Left lung (tissue), 10 donors: ENCODE results near the gene TNFAIP3. TPM values are rescaled to one million over a fixed set of nuclear protein-coding genes. Genes with fewer than 3 reads are reported as not detected.

ENCODE experiments used
- ATAC-seq: fragments of 200-7000 bp; cut with Tn5 transposase; one replicate; pipeline ENCODE4 v1.9.1; 2020; ENCODE audit warnings: moderate library complexity
- DNase-seq, 4 donors: peaks; one replicate each; pipeline ENCODE4 v3.0.0-alpha.2; 2013 to 2020
- H3K27ac ChIP-seq, 2 donors: fragments of 200-600 bp; sonication (generic) in 1 of 2; one replicate each; pipeline versions ENCODE4 v1.5.0 to v1.8.0; 2020 to 2021
- H3K27me3 ChIP-seq, 2 donors: fragments of 200-600 bp; sonication (generic) in 1 of 2; one replicate each; pipeline versions ENCODE4 v1.5.0 to v1.8.0; 2020 to 2021
- H3K36me3 ChIP-seq, 2 donors: fragments of 200-600 bp; sonication (generic) in 1 of 2; one replicate each; pipeline versions ENCODE4 v1.5.0 to v1.8.0; 2020 to 2021
- H3K4me1 ChIP-seq, 2 donors: fragments of 200-600 bp; one replicate each; pipeline ENCODE4 v1.8.0; 2021
- H3K4me3 ChIP-seq, 2 donors: fragments of 200-600 bp; sonication (generic) in 1 of 2; one replicate each; pipeline versions ENCODE4 v1.5.0 to v1.8.0; 2020 to 2021; ENCODE audit warnings: mild to moderate bottlenecking in 1 of 2
- H3K9me3 ChIP-seq, 2 donors: fragments of 200-600 bp; sonication (generic) in 1 of 2; one replicate each; pipeline versions ENCODE4 v1.5.0 to v1.8.0; 2020 to 2021
- intact Hi-C, 2 donors: fragments of 100-400 bp; cut with DNase I; formaldehyde crosslinking; loops; one replicate each; pipeline versions ENCODE4 v1.11.2 to v1.14.2; 2022
- polyA plus RNA-seq, 6 donors: library from polyadenylated mRNA; unstranded; fragments of 120-200 nt; gene quantifications; one replicate each; pipeline ENCODE4 v1.2.1, GENCODE V29; 2013; ENCODE audit not compliant: insufficient read length in 6 of 6
- total RNA-seq, 2 donors: library from RNA; stranded (reverse); fragmentation: NEBNext Ultra II Directional; extraction: Animal tissue kit (Norgen Biotek cat#: 25700); gene quantifications; one replicate each; pipeline ENCODE4 v1.2.1, GENCODE V29; 2021
- TF ChIP-seq, protein P1 (sequence below), 2 donors: fragments of 200-600 bp; sonication (generic) in 1 of 2; IDR thresholded peaks; one replicate each; pipeline versions ENCODE4 v1.5.0 to v1.8.0; 2021; ENCODE audit warnings: antibody characterized with exemption in 2 of 2
- donor health status: DM: no; HTN: yes; CAD: no.
- donor health status: DM: no; HTN: no; CAD: no.

Gene TNFAIP3
- total and polyA plus RNA-seq, 8 donors: 14.6 to 102 (median 17.2) TPM

GRCh38 chr6:137904822-137905617, 38.0 kb downstream of the TNFAIP3 start:
- ATAC-seq (peak; percentile 56), DNase-seq (peak in 1 of 4 donors; percentile 42)
- no peak overlapping the region for H3K27ac ChIP-seq
- intact Hi-C loops: no loop called here
- peaks cover 0 to 3% of the 10 kb centered on the region in 2 donors for H3K27me3 ChIP-seq
- no peaks in the 10 kb centered on the region for H3K36me3 ChIP-seq
- TF ChIP-seq, protein P1, sequence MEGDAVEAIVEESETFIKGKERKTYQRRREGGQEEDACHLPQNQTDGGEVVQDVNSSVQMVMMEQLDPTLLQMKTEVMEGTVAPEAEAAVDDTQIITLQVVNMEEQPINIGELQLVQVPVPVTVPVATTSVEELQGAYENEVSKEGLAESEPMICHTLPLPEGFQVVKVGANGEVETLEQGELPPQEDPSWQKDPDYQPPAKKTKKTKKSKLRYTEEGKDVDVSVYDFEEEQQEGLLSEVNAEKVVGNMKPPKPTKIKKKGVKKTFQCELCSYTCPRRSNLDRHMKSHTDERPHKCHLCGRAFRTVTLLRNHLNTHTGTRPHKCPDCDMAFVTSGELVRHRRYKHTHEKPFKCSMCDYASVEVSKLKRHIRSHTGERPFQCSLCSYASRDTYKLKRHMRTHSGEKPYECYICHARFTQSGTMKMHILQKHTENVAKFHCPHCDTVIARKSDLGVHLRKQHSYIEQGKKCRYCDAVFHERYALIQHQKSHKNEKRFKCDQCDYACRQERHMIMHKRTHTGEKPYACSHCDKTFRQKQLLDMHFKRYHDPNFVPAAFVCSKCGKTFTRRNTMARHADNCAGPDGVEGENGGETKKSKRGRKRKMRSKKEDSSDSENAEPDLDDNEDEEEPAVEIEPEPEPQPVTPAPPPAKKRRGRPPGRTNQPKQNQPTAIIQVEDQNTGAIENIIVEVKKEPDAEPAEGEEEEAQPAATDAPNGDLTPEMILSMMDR (IDR thresholded peaks at IDR 0.05): no peak
- no peak overlapping the region for H3K4me3 ChIP-seq
- H3K4me1 ChIP-seq: peaks cover 0 to 8% of the 10 kb centered on the region in 2 donors
- H3K9me3 ChIP-seq: no peaks in the 10 kb centered on the region

DNA sequence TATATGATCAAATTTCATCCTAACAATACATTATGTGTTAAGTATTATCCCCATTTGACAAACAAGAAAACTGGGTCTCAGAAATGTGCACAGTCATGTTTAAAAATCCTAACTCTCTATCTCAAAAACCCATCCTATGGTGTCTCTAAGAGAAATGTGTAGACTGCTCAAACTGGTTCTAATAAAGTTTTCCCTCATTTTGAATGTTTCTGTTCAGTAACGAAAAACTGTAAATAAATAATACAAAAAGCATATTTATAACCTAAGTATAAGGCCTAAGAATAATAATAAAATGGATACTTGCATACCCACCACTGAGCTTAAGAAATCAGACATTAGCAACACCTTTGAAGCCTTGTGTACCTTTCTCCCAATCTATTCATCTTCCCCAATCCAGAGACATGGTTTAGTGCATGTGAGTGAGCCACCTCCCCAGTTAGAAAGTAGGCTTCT, 39.0 kb downstream of the TNFAIP3 start:
- TF ChIP-seq, protein P1 (IDR thresholded peaks at IDR 0.05): no peak
- ATAC-seq (no peak), DNase-seq (no peak)
- Histone ChIP-seq H3K9me3 (no peaks in the 10 kb centered on the region), H3K27me3 (peaks cover 0 to 3% of the 10 kb centered on the region in 2 donors), H3K4me3 (no peak overlapping the region), H3K36me3 (no peaks in the 10 kb centered on the region), H3K27ac (no peak overlapping the region), H3K4me1 (peaks cover 0 to 18% of the 10 kb centered on the region in 2 donors)
- intact Hi-C loops: no loop called here

DNA sequence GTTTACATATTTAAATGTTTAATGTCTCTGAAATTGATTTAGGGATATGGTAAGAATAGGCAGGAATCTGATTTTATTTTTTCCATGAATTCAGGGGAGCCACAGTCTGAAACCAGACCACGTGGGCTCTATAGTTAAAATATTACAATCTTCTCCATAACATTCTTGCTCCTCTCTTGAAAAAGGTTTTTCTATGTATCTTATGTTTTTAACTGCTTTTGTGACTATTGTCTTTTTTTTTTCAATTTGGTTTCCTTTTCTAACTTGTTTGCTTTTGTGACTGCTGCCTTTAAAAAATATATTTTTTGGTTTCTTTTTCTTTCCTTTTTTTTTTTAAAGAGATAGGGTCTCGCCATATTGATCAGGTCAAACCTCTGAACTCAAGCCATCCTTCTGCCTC, 40.1 kb downstream of the TNFAIP3 start:
- H3K4me1 ChIP-seq: peaks cover 0 to 28% of the 10 kb centered on the region in 2 donors
- TF ChIP-seq, protein P1 (IDR thresholded peaks at IDR 0.05): no peak
- no peak for DNase-seq

GRCh38 chr6:137909533-137909932, 42.5 kb downstream of the TNFAIP3 start:
- ATAC-seq: no peak
- Histone ChIP-seq H3K4me1 (peaks cover 0 to 29% of the 10 kb centered on the region in 2 donors), H3K4me3 (no peak overlapping the region), H3K27me3 (peaks cover 0 to 3% of the 10 kb centered on the region in 2 donors), H3K36me3 (no peaks in the 10 kb centered on the region), H3K9me3 (peaks cover 0 to 4% of the 10 kb centered on the region in 2 donors), H3K27ac (no peak overlapping the region)
- intact Hi-C loops: no loop called here
- TF ChIP-seq, protein P1 (IDR thresholded peaks at IDR 0.05): no peak
- DNase-seq: no peak

More for the DNA sequence above, 40.1 kb downstream of the TNFAIP3 start:
- no peak overlapping the region for H3K4me3 ChIP-seq
- H3K36me3 ChIP-seq: no peaks in the 10 kb centered on the region
- intact Hi-C loops: no loop called here
- no peak overlapping the region for H3K27ac ChIP-seq
- no peaks in the 10 kb centered on the region for H3K9me3 ChIP-seq
- no peak for ATAC-seq
- H3K27me3 ChIP-seq: peaks cover 0 to 3% of the 10 kb centered on the region in 2 donors

DNA sequence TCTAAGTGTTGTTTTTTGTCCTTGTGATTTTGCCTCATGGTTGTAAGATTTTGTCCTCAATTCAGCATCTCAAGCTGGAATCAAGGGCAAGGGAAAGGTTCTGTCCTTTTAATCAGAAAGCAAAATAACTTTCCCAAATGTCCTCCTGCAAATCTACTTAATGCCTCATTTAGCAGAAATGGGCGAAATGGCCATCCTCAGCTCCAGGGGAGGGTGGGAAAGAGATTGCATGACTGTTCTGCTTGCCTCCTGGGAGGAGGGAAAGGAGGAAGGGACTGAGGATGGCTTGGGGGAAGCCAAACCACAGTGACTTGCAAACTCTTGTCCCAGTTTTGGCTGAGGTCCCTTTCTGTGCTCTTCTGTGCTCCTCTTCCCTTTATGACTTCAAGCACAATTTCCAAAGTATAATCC, 43.4 kb downstream of the TNFAIP3 start:
- TF ChIP-seq, protein P1 (IDR thresholded peaks at IDR 0.05): no peak
- peak in 1 of 4 donors; percentile 46 for DNase-seq
- ATAC-seq: peak; percentile 71

More for the DNA sequence above, 43.4 kb downstream of the TNFAIP3 start:
- H3K27ac ChIP-seq: peak overlapping the region in 1 of 2 donors; percentile 53
- no peaks in the 10 kb centered on the region for H3K36me3 ChIP-seq
- intact Hi-C loops: no loop called here
- peaks cover 0 to 29% of the 10 kb centered on the region in 2 donors for H3K4me1 ChIP-seq
- no peak overlapping the region for H3K4me3 ChIP-seq
- peaks cover 0 to 4% of the 10 kb centered on the region in 2 donors for H3K9me3 ChIP-seq
- peaks cover 0 to 3% of the 10 kb centered on the region in 2 donors for H3K27me3 ChIP-seq
